HepG2 (cell line): ENCODE measurements around the gene ARL4C. TPM values are rescaled to one million over a fixed set of nuclear protein-coding genes. Genes with fewer than 3 reads are reported as not detected.

Source experiments
- ATAC-seq: fragments of 200-7000 bp; cut with Tn5 transposase; 3 replicates; pipeline ENCODE4 v1.9.1; 2020; ENCODE audit warnings: mild to moderate bottlenecking, moderate library complexity
- BruUV-seq: library from RNA; stranded (reverse); fragments of 400-500 nt; replicated peaks from 2 replicates; lab custom pipeline; 2021; lab: Mats Ljungman, UMichigan
- CTCF ChIA-PET: fragments of 300-600 bp; formaldehyde crosslinking; extraction: SDS; loops from one replicate; lab custom pipeline; 2021; ENCODE audit warnings: low total read pairs, inconsistent platforms, low intra/inter-chr PET ratio; lab: Yijun Ruan, JAX
- POLR2A ChIA-PET: fragments of 350-600 bp; sonication (Branson Sonifier 250); formaldehyde crosslinking; loops from one replicate; lab custom pipeline; 2020; ENCODE audit warnings: antibody characterized with exemption, inconsistent platforms; lab: Yijun Ruan, JAX
- DNase-seq: peaks from one replicate; pipeline ENCODE4 v3.0.0-alpha.2; 2015; ENCODE audit warnings: low spot score
- FAIRE-seq: peaks from 3 replicates; lab custom pipeline; 2011; peaks lifted over from hg19 to GRCh38; lab: Jason Lieb, UNC
- H2AFZ ChIP-seq: one replicate; pipeline ENCODE4 v1.6.1; 2011; ENCODE audit warnings: low read length, inconsistent platforms
- H3K27ac ChIP-seq: fragments of 300-600 bp; 3 replicates; pipeline ENCODE4 v1.8.0; 2011; ENCODE audit warnings: mixed run types, mild to moderate bottlenecking, mixed read lengths, low read length, inconsistent platforms; ENCODE audit not compliant: insufficient read depth; ENCODE audit errors: extremely low read length
- H3K27me3 ChIP-seq, 2 experiments: fragments of 200-600 bp in 1 of 2; 2 replicates in 1 of 2; 3 replicates in 1 of 2; pipeline versions ENCODE4 v1.6.0 to v1.8.0; 2011; ENCODE audit warnings: low read length in 2 of 2, mild to moderate bottlenecking in 2 of 2, moderate library complexity in 2 of 2, inconsistent platforms in 1 of 2; ENCODE audit not compliant: insufficient read depth in 2 of 2, control insufficient read depth in 1 of 2
- H3K36me3 ChIP-seq, 2 experiments: fragments of 200-600 bp in 1 of 2; replicated peaks in 1 of 2; 2 replicates in 1 of 2; 3 replicates in 1 of 2; pipeline versions ENCODE4 v1.5.1 to v1.8.0; 2011; ENCODE audit warnings: low read length in 2 of 2, inconsistent platforms in 1 of 2; ENCODE audit not compliant: insufficient read depth in 2 of 2, control insufficient read depth in 1 of 2
- H3K4me1 ChIP-seq: 2 replicates; pipeline ENCODE4 v1.5.1; 2012; ENCODE audit warnings: low read length, inconsistent platforms; ENCODE audit not compliant: insufficient read depth
- H3K4me2 ChIP-seq: 2 replicates; pipeline ENCODE4 v1.6.0; 2011; ENCODE audit warnings: low read depth, low read length, inconsistent platforms
- H3K4me3 ChIP-seq, 3 experiments: fragments of 200-600 bp in 1 of 3; sonication (generic), shearing (Covaris generic) in 1 of 3; replicated peaks in 1 of 3; 2 replicates each; pipeline ENCODE4 v1.5.1; 2011 to 2016; ENCODE audit warnings: low read length in 3 of 3, inconsistent platforms in 2 of 3, low read depth in 2 of 3, mild to moderate bottlenecking in 2 of 3, control low read depth in 1 of 3, mixed read lengths in 1 of 3; ENCODE audit not compliant: insufficient read depth in 1 of 3
- H3K79me2 ChIP-seq: one replicate; pipeline ENCODE4 v1.6.1; 2011; ENCODE audit warnings: low read length, inconsistent platforms; ENCODE audit not compliant: insufficient read depth
- H3K9ac ChIP-seq: 2 replicates; pipeline ENCODE4 v1.6.0; 2011; ENCODE audit warnings: mild to moderate bottlenecking, low read depth, low read length, inconsistent platforms; ENCODE audit not compliant: insufficient read depth
- H3K9me3 ChIP-seq: 2 replicates; pipeline ENCODE4 v1.5.1; 2012; ENCODE audit warnings: mild to moderate bottlenecking, low read length
- H4K20me1 ChIP-seq: 2 replicates; pipeline ENCODE4 v1.6.0; 2011; ENCODE audit warnings: inconsistent platforms, mild to moderate bottlenecking, low read length, moderate library complexity; ENCODE audit not compliant: insufficient read depth
- DNMT3B ChIP-seq: conservative IDR thresholded peaks from 2 replicates; pipeline ENCODE4 v1.6.1; 2016; ENCODE audit warnings: missing biosample characterization, control low read depth
- FOXO1 ChIP-seq: sonication (generic); formaldehyde crosslinking; IDR thresholded peaks from 2 replicates; pipeline ENCODE4 v1.4.0; 2020; ENCODE audit warnings: missing genetic modification reagents
- GLI4 ChIP-seq: sonication (generic); formaldehyde crosslinking; IDR thresholded peaks from 2 replicates; pipeline ENCODE4 v1.5.1; 2020; ENCODE audit warnings: missing genetic modification reagents, mild to moderate bottlenecking, moderate library complexity, borderline replicate concordance
- IKZF4 ChIP-seq: sonication (generic); formaldehyde crosslinking; IDR thresholded peaks from 2 replicates; pipeline ENCODE4 v1.5.1; 2020; ENCODE audit warnings: borderline replicate concordance, mild to moderate bottlenecking, low read depth, missing genetic modification reagents; ENCODE audit errors: not compliant biosample characterization
- LCORL ChIP-seq, 2 experiments: fragments of 450-650 bp in 1 of 2; sonication (generic) in 1 of 2; formaldehyde crosslinking in 1 of 2; IDR thresholded peaks; 2 replicates each; pipeline versions ENCODE4 v1.5.0 to v1.6.1; 2017 to 2020; ENCODE audit warnings: antibody characterized with exemption in 1 of 2, missing genetic modification reagents in 1 of 2
- RAD21 ChIP-seq: fragments of 450-650 bp; formaldehyde crosslinking; IDR thresholded peaks from 2 replicates; pipeline ENCODE4 v1.5.0; 2020; ENCODE audit warnings: mild to moderate bottlenecking
- SMC3 ChIP-seq: IDR thresholded peaks from 2 replicates; pipeline ENCODE4 v1.6.1; 2011; ENCODE audit warnings: low read length, improper control_type of control experiment
- SOX5 ChIP-seq: IDR thresholded peaks from 2 replicates; pipeline ENCODE4 v1.6.1; 2016; ENCODE audit warnings: borderline replicate concordance
- STAG1 ChIP-seq: sonication (generic); formaldehyde crosslinking; IDR thresholded peaks from 2 replicates; pipeline ENCODE4 v1.4.0; 2020; ENCODE audit warnings: missing genetic modification reagents
- U2AF1 ChIP-seq: fragments of 200-400 bp; formaldehyde crosslinking; optimal IDR thresholded peaks from 2 replicates; pipeline ENCODE3; 2017; ENCODE audit warnings: mild to moderate bottlenecking, low read depth, low read length
- XRCC5 ChIP-seq: fragments of 200-400 bp; formaldehyde crosslinking; optimal IDR thresholded peaks from 2 replicates; pipeline ENCODE3; 2017; ENCODE audit warnings: mild to moderate bottlenecking, low read length
- ZFYVE20 ChIP-seq: sonication (generic); formaldehyde crosslinking; IDR thresholded peaks from 2 replicates; pipeline ENCODE4 v1.8.0; 2023; ENCODE audit warnings: low read depth, mild to moderate bottlenecking, moderate library complexity, missing genetic modification reagents, borderline replicate concordance
- WGBS: methylation state at CpG from one replicate; pipeline ENCODE4 v1.1.6; 2017; ENCODE audit warnings: low lambda C conversion rate; 5-methylcytosine and 5-hydroxymethylcytosine counted together
- in situ Hi-C: cut with HindIII; loops from 2 replicates; pipeline ENCODE4 v1.10.0; 2017; ENCODE audit warnings: low pct_unique_long_range_greater_than_20kb; ENCODE audit not compliant: extremely low pct_ligation_motif_present
- intact Hi-C: fragments of 100-400 bp; cut with micrococcal nuclease; formaldehyde crosslinking; loops from one replicate; pipeline ENCODE4 v1.10.0; 2022; ENCODE audit not compliant: unreplicated experiment
- polyA plus RNA-seq, 8 experiments: library from polyadenylated mRNA; depleted of rRNA in 3 of 8; stranded (reverse) in 7 of 8; unstranded in 1 of 8; fragments of >200 nt; fragmentation: Illumina TruSeq in 4 of 8; extraction: Trizol in 4 of 8; gene quantifications; 2 replicates each; pipeline versions ENCODE4 v1.2.1 to v1.2.3, GENCODE V29; 2011 to 2016; ENCODE audit warnings: low read depth in 4 of 8, missing spikeins in 1 of 8, mixed read lengths in 1 of 8; ENCODE audit not compliant: insufficient read depth in 1 of 8
- total RNA-seq, 5 experiments: library from RNA; depleted of rRNA; stranded (reverse); fragments of >200 nt; fragmentation: Illumina TruSeq; extraction: Trizol; gene quantifications; 2 replicates each; pipeline ENCODE4 v1.2.3, GENCODE V29; 2016; ENCODE audit warnings: low read depth in 1 of 5
- TF ChIP-seq, protein P1 (sequence below): sonication (generic); formaldehyde crosslinking; conservative IDR thresholded peaks from 2 replicates; pipeline ENCODE4 v1.4.0; 2020; ENCODE audit warnings: mild to moderate bottlenecking, missing genetic modification reagents, moderate library complexity
- TF ChIP-seq, protein P2 (sequence below): sonication (generic); formaldehyde crosslinking; IDR thresholded peaks from 2 replicates; pipeline ENCODE4 v1.4.0; 2020; ENCODE audit warnings: mild to moderate bottlenecking, missing genetic modification reagents
- TF ChIP-seq, protein P3 (sequence below): sonication (generic); formaldehyde crosslinking; IDR thresholded peaks from 2 replicates; pipeline ENCODE4 v1.5.0; 2020; ENCODE audit warnings: mild to moderate bottlenecking, missing genetic modification reagents, moderate library complexity

Gene ARL4C
- total and polyA plus RNA-seq, 2 of the 13 experiments (the other 11 are each of a cell fraction or from before 2014, with no cell fraction given): 0.07 to 0.15 TPM

DNA sequence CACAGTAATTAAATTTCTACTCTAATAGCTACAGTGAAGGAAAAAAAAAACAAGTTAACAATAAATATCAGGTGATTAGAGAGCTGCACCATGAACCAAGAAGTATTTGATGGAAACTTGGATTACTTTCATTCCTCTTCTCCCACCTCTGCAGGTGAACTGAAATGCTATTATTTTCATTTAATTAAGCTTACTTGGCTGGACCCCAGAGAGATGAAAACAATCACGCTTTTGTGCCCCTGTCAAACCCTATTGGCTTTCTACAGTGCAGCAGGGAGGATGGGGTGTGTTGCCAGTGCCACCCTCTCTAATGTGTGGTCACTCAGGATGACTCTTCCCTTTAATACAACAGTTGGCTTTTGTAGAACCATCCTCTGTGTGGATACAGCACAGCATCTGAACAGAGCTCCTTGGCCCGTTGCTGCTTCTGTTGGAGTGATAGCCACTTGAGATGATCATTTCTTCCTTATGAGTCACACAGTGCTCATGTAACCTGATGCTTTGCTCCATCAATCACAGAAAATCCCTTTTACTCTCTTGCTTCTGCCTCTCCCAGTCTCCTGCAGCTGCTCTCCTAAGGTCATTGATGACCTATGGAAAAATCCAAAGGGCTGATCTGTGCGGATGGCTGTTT, 5.5 kb upstream of the ARL4C start (continued):
- TF ChIP-seq DNMT3B (CRISPR knock-in tag): no peak
- no peak for TF ChIP-seq U2AF1
- TF ChIP-seq, protein P1, sequence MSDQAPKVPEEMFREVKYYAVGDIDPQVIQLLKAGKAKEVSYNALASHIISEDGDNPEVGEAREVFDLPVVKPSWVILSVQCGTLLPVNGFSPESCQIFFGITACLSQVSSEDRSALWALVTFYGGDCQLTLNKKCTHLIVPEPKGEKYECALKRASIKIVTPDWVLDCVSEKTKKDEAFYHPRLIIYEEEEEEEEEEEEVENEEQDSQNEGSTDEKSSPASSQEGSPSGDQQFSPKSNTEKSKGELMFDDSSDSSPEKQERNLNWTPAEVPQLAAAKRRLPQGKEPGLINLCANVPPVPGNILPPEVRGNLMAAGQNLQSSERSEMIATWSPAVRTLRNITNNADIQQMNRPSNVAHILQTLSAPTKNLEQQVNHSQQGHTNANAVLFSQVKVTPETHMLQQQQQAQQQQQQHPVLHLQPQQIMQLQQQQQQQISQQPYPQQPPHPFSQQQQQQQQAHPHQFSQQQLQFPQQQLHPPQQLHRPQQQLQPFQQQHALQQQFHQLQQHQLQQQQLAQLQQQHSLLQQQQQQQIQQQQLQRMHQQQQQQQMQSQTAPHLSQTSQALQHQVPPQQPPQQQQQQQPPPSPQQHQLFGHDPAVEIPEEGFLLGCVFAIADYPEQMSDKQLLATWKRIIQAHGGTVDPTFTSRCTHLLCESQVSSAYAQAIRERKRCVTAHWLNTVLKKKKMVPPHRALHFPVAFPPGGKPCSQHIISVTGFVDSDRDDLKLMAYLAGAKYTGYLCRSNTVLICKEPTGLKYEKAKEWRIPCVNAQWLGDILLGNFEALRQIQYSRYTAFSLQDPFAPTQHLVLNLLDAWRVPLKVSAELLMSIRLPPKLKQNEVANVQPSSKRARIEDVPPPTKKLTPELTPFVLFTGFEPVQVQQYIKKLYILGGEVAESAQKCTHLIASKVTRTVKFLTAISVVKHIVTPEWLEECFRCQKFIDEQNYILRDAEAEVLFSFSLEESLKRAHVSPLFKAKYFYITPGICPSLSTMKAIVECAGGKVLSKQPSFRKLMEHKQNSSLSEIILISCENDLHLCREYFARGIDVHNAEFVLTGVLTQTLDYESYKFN (CRISPR knock-in tag): no peak
- no peak for TF ChIP-seq XRCC5
- TF ChIP-seq GLI4 (CRISPR knock-in tag): no peak
- TF ChIP-seq IKZF4 (CRISPR knock-in tag): no peak
- TF ChIP-seq, all 625 proteins: peak for 0

DNA sequence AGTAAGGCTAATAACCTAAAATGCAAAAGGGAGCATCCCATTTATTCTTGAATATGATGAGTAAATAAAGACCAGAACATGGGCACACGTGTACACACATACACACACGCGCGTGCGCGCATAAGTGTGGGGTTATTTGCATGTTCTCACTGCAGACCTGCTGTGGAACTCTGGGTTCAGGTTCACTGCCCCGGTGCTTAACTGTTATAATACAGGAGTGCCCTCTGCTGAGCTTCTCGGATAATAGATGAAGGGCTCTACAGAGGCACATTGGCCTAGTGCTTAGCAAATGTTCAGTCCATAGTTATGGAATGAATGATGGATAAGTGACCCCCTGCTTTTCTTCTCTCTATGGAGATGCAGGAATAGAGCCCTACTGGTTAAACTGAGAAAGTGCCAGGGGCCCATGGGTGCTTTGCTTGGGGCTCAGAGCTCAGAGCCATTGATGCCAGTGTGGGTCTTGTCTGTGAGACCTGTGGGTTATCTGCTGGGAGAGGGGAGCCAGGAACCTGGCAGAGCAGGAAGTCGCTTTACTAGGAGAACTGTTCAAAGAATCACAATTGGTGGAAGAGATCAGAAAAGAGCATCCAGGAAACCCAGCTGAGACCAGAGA, 3.6 kb upstream of the ARL4C start:
- Histone ChIP-seq H3K79me2 (no peaks in the 10 kb centered on the region), H2AFZ (no peak overlapping the region), H3K27me3 (peaks cover 9 to 14% of the 10 kb centered on the region in 2 experiments), H4K20me1 (peaks cover 1% of the 10 kb centered on the region; the same call in 1 of the 2 replicates), H3K4me3 (no peak overlapping the region), H3K4me1 (peaks cover 7% of the 10 kb centered on the region), H3K4me2 (no peak overlapping the region), H3K36me3 (no peaks in the 10 kb centered on the region), H3K9ac (no peak overlapping the region), H3K9me3 (no peaks in the 10 kb centered on the region), H3K27ac (no peak overlapping the region)
- FAIRE-seq (peak; percentile 72), DNase-seq (peak; percentile 66), ATAC-seq (peak; percentile 75)
- CTCF ChIA-PET: interaction anchor here (0.7 to 2.7 kb wide), 3 partner anchors 211 to 524 kb away, joined by 4 to 25 read pairs (median 7); no protein-coding TSS in a partner anchor
- BruUV-seq: no TSS peak
- in situ Hi-C loops: no loop called here
- intact Hi-C loops: loop anchor here (1.0 to 2.0 kb wide), 3 partner anchors 211 to 524 kb away; no protein-coding TSS in a partner anchor
- 3% methylated on average over 9 of the region's 9 CpGs for WGBS
- POLR2A ChIA-PET: no interaction called here
- TF ChIP-seq LCORL (IDR thresholded peaks at IDR 0.05): no peak
- 0 out of 2 replicates have a peak, but pooled peaks have one; percentile 18 for TF ChIP-seq LCORL (CRISPR knock-in tag; IDR thresholded peaks at IDR 0.05)
- TF ChIP-seq SMC3: peak; percentile 84
- TF ChIP-seq, protein P2, sequence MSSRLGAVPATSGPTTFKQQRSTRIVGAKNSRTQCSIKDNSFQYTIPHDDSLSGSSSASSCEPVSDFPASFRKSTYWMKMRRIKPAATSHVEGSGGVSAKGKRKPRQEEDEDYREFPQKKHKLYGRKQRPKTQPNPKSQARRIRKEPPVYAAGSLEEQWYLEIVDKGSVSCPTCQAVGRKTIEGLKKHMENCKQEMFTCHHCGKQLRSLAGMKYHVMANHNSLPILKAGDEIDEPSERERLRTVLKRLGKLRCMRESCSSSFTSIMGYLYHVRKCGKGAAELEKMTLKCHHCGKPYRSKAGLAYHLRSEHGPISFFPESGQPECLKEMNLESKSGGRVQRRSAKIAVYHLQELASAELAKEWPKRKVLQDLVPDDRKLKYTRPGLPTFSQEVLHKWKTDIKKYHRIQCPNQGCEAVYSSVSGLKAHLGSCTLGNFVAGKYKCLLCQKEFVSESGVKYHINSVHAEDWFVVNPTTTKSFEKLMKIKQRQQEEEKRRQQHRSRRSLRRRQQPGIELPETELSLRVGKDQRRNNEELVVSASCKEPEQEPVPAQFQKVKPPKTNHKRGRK (CRISPR knock-in tag): no peak
- TF ChIP-seq ZFYVE20 (CRISPR knock-in tag): no peak
- TF ChIP-seq RAD21 (CRISPR knock-in tag): peak; percentile 86
- TF ChIP-seq, protein P3, sequence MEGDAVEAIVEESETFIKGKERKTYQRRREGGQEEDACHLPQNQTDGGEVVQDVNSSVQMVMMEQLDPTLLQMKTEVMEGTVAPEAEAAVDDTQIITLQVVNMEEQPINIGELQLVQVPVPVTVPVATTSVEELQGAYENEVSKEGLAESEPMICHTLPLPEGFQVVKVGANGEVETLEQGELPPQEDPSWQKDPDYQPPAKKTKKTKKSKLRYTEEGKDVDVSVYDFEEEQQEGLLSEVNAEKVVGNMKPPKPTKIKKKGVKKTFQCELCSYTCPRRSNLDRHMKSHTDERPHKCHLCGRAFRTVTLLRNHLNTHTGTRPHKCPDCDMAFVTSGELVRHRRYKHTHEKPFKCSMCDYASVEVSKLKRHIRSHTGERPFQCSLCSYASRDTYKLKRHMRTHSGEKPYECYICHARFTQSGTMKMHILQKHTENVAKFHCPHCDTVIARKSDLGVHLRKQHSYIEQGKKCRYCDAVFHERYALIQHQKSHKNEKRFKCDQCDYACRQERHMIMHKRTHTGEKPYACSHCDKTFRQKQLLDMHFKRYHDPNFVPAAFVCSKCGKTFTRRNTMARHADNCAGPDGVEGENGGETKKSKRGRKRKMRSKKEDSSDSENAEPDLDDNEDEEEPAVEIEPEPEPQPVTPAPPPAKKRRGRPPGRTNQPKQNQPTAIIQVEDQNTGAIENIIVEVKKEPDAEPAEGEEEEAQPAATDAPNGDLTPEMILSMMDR (CRISPR knock-in tag): peak; percentile 81
- TF ChIP-seq STAG1 (CRISPR knock-in tag): peak; percentile 93
- no peak for TF ChIP-seq FOXO1 (CRISPR knock-in tag)
- no peak for TF ChIP-seq SOX5 (CRISPR knock-in tag)
